HG03520 (cell line): Measurements from ENCODE around the gene PTGER2.

ENCODE experiments used
- ATAC-seq: cut with Tn5 transposase; IDR thresholded peaks from one replicate; pipeline ENCODE4 v1.9.1; 2021; ENCODE audit warnings: mild to moderate bottlenecking, moderate library complexity; ENCODE audit not compliant: unreplicated experiment

Gene PTGER2

GRCh38 chr14:52304248-52304904 lies 9.7 kb upstream of the PTGER2 start:
- no peak for ATAC-seq

DNA sequence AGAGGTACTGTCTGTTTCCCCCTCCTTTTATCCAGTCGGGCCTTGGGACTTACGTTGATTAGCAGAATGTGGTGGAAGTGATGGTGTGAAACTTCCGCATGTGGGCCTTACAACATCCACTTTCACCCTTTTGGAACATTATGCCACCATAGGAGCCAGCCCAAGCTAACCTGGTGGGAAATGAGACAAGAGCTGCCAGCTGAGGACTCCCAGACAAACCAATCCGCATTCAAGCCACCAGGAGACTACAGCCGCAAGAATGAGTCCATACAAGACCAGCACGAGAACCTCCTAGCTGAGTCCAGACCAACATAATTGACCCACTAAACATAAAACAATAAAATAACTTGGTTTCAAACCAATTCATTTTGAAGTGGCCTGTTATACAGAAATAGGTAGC lies 9.1 kb upstream of the PTGER2 start:
- ATAC-seq, result no peak

DNA sequence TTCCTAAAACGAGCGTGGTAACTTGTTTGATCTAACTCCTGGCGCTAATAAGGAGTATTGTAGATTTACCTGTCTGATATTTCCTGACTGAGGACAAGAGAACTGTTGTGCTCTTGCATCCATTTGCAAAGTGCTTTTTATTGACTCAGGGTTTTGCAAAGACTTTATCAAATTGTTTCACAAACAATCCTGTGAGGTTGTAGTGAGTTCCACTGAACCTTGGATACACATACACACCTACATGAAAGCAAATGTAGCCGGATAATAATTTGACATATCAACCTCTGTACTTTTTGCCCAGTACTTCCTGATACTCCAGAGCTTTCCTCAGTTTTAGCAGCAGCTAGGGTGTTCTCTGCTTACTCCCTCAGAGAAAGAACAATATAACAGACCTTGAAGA lies 6.7 kb upstream of the PTGER2 start:
- ATAC-seq, result no peak

DNA sequence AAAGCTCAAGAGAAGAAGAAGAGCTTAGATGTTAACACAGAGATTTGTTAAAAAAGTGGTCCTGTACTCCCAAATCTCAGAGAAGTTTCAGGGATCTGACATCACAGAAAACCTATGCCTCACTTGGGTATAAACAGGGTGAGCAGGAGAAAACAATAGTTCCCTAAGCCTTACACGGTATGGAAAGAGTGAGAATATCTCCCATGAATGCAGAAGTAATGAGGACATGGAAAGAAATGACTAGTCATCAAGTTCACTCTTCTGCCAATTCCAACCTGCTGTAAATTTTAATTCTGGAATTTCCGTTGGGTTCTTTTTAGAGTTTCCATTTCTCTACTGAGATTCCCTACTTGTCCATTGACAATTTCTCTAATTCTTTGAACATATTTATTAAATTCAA lies 6.2 kb upstream of the PTGER2 start:
- no peak for ATAC-seq

GRCh38 chr14:52310541-52310940 lies 3.6 kb upstream of the PTGER2 start:
- no peak for ATAC-seq

- no peak for ATAC-seq
Observed at GRCh38 chr14:52312931-52313355, 1.2 kb upstream of the PTGER2 start.

DNA sequence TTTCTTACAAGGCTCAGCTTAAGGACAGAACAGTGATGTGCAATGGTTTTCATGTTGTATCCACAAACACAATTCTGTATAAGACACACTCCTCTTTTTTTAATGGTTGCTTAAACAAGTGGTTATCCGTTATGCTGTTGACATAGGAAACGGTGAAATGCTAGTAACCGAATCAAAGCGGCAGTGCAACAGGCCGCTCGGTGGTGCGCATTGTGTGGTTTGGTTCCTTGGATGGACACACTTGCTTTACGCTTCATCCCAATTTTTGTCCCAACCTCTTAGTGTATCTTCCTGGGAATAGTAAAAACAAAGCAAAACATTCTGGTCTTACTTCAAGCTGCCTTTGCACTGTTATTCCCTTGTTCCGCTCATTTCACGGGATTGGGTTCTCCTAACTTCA lies 650 bp upstream of the PTGER2 start:
- no peak for ATAC-seq

DNA sequence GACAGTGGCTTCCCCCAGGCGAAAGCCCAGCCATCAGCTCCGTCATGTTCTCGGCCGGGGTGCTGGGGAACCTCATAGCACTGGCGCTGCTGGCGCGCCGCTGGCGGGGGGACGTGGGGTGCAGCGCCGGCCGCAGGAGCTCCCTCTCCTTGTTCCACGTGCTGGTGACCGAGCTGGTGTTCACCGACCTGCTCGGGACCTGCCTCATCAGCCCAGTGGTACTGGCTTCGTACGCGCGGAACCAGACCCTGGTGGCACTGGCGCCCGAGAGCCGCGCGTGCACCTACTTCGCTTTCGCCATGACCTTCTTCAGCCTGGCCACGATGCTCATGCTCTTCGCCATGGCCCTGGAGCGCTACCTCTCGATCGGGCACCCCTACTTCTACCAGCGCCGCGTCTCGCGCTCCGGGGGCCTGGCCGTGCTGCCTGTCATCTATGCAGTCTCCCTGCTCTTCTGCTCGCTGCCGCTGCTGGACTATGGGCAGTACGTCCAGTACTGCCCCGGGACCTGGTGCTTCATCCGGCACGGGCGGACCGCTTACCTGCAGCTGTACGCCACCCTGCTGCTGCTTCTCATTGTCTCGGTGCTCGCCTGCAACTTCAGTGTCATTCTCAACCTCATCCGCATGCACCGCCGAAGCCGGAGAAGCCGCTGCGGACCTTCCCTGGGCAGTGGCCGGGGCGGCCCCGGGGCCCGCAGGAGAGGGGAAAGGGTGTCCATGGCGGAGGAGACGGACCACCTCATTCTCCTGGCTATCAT lies 663 bp downstream of the PTGER2 start:
- peak; percentile 11 for ATAC-seq

DNA sequence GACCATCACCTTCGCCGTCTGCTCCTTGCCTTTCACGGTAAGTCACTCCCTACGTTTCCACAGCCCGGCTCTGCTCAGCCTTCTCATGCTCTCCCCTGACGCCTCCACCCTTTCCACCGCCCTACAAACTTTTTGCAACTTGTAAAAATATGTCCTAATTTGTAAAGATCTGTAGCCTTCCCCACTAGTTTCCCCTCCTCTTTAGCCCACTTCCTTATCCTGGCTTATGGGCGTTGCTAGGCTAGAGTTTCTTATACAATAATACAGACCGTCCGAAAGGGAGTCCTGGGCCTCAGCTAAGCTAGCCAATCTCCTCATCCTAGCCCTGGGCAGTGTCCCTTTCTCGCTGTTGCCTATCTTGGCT lies 1.2 kb downstream of the PTGER2 start:
- no peak for ATAC-seq

GRCh38 chr14:52318062-52318461 lies 4.0 kb downstream of the PTGER2 start:
- ATAC-seq, result no peak

GRCh38 chr14:52318826-52319645 lies 4.9 kb downstream of the PTGER2 start:
- ATAC-seq, result no peak

DNA sequence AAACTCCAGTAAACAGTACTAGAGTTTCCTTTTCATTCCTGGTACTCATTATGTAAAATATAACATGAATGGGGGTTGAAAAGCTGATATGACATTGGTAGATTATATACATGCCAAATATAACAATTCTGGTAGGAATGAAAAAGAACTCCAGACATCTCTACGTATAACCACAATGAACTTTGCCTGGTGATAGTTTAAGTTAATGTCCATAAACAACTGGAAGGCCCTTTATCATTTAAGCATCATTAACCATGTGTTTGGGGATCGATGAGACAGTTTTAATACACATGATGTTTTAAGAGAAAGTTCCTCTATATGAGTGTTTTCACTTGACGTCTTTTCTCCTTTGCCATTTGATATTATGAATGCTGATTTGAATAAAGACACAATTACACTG lies 5.8 kb downstream of the PTGER2 start:
- no peak for ATAC-seq

DNA sequence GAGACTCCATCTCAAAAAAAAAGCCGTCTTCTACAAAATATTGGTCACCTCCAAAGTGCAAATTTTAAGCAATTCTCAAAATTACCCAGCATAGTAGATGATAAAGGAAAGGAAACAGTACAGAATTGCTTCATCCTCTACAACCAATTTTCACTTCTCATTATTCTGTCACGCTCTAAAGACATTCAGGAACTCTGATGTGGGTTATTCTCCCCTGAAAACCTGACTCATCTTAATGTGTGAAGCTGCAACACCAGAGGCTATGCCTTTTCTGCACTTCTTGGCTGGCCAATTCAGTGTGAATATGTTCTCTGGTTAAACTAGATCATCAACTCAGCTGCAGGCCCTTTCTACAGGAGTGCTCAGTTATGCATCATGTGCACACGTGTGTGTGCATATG lies 11.0 kb downstream of the PTGER2 start:
- ATAC-seq, result peak; percentile 85

- ATAC-seq, result no peak
Observed at GRCh38 chr14:52325630-52326029, 11.5 kb downstream of the PTGER2 start.

DNA sequence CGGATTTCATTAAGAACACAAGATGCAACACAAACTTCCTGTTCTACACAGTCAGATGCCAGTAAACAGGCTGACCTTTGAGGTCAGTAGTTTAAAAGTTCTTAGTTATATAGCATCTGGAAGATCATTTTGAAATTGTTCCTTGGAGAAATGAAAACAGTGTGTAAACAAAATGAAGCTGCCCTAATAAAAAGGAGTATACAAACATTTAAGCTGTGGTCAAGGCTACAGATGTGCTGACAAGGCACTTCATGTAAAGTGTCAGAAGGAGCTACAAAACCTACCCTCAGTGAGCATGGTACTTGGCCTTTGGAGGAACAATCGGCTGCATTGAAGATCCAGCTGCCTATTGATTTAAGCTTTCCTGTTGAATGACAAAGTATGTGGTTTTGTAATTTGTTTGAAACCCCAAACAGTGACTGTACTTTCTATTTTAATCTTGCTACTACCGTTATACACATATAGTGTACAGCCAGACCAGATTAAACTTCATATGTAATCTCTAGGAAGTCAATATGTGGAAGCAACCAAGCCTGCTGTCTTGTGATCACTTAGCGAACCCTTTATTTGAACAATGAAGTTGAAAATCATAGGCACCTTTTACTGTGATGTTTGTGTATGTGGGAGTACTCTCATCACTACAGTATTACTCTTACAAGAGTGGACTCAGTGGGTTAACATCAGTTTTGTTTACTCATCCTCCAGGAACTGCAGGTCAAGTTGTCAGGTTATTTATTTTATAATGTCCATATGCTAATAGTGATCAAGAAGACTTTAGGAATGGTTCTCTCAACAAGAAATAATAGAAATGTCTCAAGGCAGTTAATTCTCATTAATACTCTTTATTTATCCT lies 13.5 kb downstream of the PTGER2 start:
- no peak for ATAC-seq

DNA sequence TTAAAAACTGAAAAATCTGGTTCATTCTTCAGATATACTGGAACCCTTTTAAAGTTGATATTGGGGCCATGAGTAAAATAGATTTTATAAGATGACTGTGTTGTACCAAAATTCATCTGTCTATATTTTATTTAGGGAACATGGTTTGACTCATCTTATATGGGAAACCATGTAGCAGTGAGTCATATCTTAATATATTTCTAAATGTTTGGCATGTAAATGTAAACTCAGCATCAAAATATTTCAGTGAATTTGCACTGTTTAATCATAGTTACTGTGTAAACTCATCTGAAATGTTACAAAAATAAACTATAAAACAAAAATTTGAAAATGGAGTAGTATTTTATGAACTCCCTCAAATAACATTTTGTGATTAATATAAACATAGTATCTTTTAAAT lies 14.2 kb downstream of the PTGER2 start:
- ATAC-seq, result no peak

- no peak for ATAC-seq
Observed at GRCh38 chr14:52329678-52330369, 15.7 kb downstream of the PTGER2 start.

DNA sequence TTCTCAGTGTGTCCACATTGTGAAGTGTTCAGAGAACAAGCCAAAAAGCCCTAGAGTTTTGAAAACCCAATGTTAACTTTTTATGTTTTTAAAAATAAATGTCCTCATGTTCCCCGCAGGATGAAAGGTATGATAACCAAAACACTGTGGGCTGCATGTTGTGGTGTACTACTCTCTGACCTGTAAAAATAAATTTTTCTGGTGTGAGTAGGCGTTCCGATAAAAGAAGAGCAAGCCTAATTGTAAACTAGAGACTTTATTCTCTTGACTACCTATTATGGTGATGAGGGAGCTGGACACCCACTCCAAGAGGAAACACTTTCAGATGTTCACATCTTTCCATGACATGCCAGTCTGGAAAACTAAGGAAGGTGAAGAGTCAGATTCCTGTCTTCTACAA lies 18.2 kb downstream of the PTGER2 start:
- no peak for ATAC-seq

DNA sequence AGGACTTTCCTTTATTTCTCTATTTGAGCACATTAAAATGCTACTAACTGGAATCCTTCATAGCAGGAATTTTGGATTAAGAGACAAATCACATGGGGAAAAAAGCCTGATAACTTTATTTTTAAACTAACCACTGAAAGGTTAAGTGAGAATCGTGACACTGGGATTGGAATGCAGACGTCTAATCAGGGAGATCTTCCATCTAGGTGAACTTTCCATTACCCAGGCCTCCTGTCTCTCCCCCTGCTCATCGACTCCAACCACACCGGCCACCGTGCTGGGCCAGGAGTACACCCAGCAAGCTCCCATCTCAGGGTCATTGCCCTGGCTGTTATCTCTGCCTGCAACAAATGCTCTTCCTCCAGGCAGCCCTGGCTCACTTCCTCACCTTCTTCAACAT lies 19.0 kb downstream of the PTGER2 start:
- ATAC-seq, result no peak
